Spleen (tissue), 7 donors: ENCODE measurements around the gene VTCN1.

Experiments
- CTCF ChIP-seq, 11 experiments: fragments of 200-600 bp in 7 of 11; fragments of 450-650 bp in 4 of 11; sonication (generic) in 4 of 11; IDR thresholded peaks in 8 of 11; conservative IDR thresholded peaks in 3 of 11; 1 replicate in 7 of 11; 2 replicates in 4 of 11; pipeline versions ENCODE4 v1.4.0 to v1.8.0; 2016 to 2021; ENCODE audit warnings: antibody characterized with exemption in 11 of 11, inconsistent platforms in 4 of 11, mild to moderate bottlenecking in 1 of 11
- POLR2AphosphoS5 ChIP-seq, 3 donors: sonication (generic); formaldehyde crosslinking; IDR thresholded peaks; one replicate each; pipeline ENCODE4 v1.5.1; 2017; ENCODE audit warnings: antibody characterized with exemption in 3 of 3
- donor health status: DM: no; HTN: no; CAD: no; lungs with moderate emphysema.
- donor health status: DM: no; HTN: no; CAD: no.
- donor health status: DM: no; HTN: no; CAD: no.

- TF ChIP-seq POLR2AphosphoS5 (IDR thresholded peaks at IDR 0.05) (no peak), CTCF (IDR thresholded peaks at IDR 0.05 in 8 of 11, conservative IDR thresholded peaks at IDR 0.05 in 3 of 11) (no peak)
These were observed 1.6 kb downstream of the VTCN1 start for GRCh38 chr1:117209094-117209493.
